ENCODE measurements around the gene CTIF.
A peak's percentile ranks its signal among the peaks of the same experiment; 100 is the strongest.

Gene CTIF

GRCh38 chr18:48547531-48547981, 8.7 kb downstream of the CTIF start:
- no peak overlapping the region for H2BK5ac ChIP-seq (ENCODE audit: low read depth, low read length, poor library complexity, severe bottlenecking)
- peak overlapping the region; percentile 49 to 82 for H3K18ac ChIP-seq (ENCODE audit: low read depth in 1 of 2, low read length in 2 of 2)
- H3K4ac ChIP-seq (ENCODE audit: low read depth in 1 of 2, low read length in 2 of 2): peak overlapping the region; percentile 46 to 57
- no peak for DNase-seq
- H3K4me1 ChIP-seq (ENCODE audit: control insufficient read depth, insufficient read depth, low read depth, low read length): peaks cover 55% of the 10 kb centered on the region
- H3K14ac ChIP-seq (ENCODE audit: low read length in 2 of 2): peak overlapping the region in 1 of 2 experiments; percentile 68
- 94% methylated on average over 9 of the region's 9 CpGs for WGBS
- H2BK15ac ChIP-seq (ENCODE audit: low read depth, poor library complexity, severe bottlenecking): no peak overlapping the region
- no peak overlapping the region for H2AFZ ChIP-seq (ENCODE audit: low read depth, low read length)
- peak overlapping the region; percentile 92 for H2AK5ac ChIP-seq (ENCODE audit: low read length, severe bottlenecking)
- H4K8ac ChIP-seq (ENCODE audit: low read length): no peak overlapping the region
- H4K91ac ChIP-seq (ENCODE audit: low read length): peak overlapping the region; percentile 34
- peak overlapping the region; percentile 65 for H3K27ac ChIP-seq (ENCODE audit: low read length, poor library complexity, severe bottlenecking)
- peak overlapping the region; percentile 54 for H2BK120ac ChIP-seq (ENCODE audit: low read depth, low read length)
- no peak overlapping the region for H3K23ac ChIP-seq (ENCODE audit: low read length in 2 of 2)
- H3K9me3 ChIP-seq (ENCODE audit: control insufficient read depth, low read length): no peaks in the 10 kb centered on the region
- no peaks in the 10 kb centered on the region for H3K27me3 ChIP-seq (ENCODE audit: control insufficient read depth in 1 of 2, insufficient read depth in 1 of 2, low read length in 2 of 2)
- peak overlapping the region; percentile 61 for H3K9ac ChIP-seq (ENCODE audit: low read length)
- H3K36me3 ChIP-seq (ENCODE audit: control insufficient read depth in 1 of 2, insufficient read depth in 2 of 2, low read depth in 1 of 2, low read length in 2 of 2): peaks cover 5 to 10% of the 10 kb centered on the region in 2 experiments
- H3K4me3 ChIP-seq (ENCODE audit: insufficient read depth in 1 of 2, low read depth in 1 of 2, low read length in 2 of 2): no peak overlapping the region
- H3K4me2 ChIP-seq (ENCODE audit: low read length, poor library complexity, severe bottlenecking): no peak overlapping the region
- peak overlapping the region; percentile 70 to 94 for H2BK12ac ChIP-seq (ENCODE audit: low read length in 2 of 2)
- peaks cover 47% of the 10 kb centered on the region for H3K79me1 ChIP-seq (replicated peaks; ENCODE audit: low read length, poor library complexity, severe bottlenecking)

DNA sequence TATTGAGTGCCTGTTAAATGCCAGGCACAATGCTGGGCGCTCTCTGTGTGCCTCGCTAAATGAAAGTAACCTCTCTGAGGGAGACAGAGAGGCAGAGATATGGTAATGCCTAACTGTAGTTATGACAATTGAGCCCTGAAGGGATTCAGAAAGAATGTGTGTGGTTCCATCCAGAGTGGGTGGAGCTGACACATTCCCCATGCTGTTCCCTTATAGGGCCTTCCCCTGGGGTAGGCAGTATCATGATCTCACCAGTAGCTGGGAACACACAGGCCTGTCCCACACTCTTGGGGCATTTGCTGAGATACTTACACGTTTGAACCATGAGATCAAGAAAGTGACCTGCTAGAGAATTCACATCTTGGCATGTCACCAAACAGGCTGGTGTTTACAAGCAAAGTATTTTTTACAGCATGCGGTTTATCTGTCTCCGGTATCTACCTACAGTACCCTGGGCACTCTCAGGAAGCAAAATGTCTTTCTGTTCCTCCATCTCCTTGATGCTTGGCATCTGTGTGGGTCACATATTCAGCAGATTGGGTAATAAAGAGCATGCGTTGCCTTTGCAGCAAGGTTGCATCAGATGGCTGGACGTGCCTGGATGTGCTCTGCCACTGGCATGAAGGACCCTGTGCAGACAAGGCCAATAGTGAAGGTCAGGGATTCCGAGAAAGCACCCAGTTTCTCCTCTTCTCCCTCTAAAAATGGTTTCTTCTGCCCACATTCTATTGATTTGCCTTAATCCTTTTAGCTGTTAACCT, 9.4 kb downstream of the CTIF start:
- H4K8ac ChIP-seq (ENCODE audit: low read length): no peak overlapping the region
- 72% methylated on average over 8 of the region's 8 CpGs for WGBS

DNA sequence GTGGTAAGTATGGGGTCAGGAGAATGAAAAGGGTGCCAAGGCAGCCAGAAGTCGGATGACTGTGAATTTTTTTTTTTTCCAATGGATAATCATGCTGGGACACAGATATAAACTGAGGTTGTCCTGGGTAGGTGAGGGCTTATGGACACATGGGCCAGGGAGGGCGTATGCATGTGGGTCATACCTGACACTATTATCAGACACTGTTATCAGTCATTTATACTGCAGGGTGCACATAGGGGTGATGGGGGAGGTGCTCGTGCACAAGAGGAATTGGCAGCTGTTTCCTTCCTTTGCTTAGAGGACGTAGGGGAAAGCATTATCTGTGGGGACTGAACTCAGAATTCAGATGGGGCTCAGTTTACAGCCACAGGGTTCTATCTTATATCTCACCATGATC, 10.1 kb downstream of the CTIF start:
- no peak overlapping the region for H3K27ac ChIP-seq (ENCODE audit: low read length, poor library complexity, severe bottlenecking)
- no peak overlapping the region for H3K14ac ChIP-seq (ENCODE audit: low read length in 2 of 2)
- H2AFZ ChIP-seq (ENCODE audit: low read depth, low read length): no peak overlapping the region
- peak overlapping the region in 1 of 2 experiments; percentile 32 for H2BK12ac ChIP-seq (ENCODE audit: low read length in 2 of 2)
- H4K91ac ChIP-seq (ENCODE audit: low read length): peak overlapping the region; percentile 31
- no peak overlapping the region for H4K8ac ChIP-seq (ENCODE audit: low read length)
- H3K18ac ChIP-seq (ENCODE audit: low read depth in 1 of 2, low read length in 2 of 2): peak overlapping the region in 1 of 2 experiments; percentile 33
- no peaks in the 10 kb centered on the region for H3K9me3 ChIP-seq (ENCODE audit: control insufficient read depth, low read length)
- peak overlapping the region; percentile 61 for H3K9ac ChIP-seq (ENCODE audit: low read length)
- H3K4me2 ChIP-seq (ENCODE audit: low read length, poor library complexity, severe bottlenecking): no peak overlapping the region
- H3K79me1 ChIP-seq (replicated peaks; ENCODE audit: low read length, poor library complexity, severe bottlenecking): peaks cover 54% of the 10 kb centered on the region
- H2BK15ac ChIP-seq (ENCODE audit: low read depth, poor library complexity, severe bottlenecking): peak overlapping the region; percentile 23
- no peaks in the 10 kb centered on the region for H3K27me3 ChIP-seq (ENCODE audit: control insufficient read depth in 1 of 2, insufficient read depth in 1 of 2, low read length in 2 of 2)
- peak overlapping the region in 1 of 2 experiments; percentile 45 for H3K4ac ChIP-seq (ENCODE audit: low read depth in 1 of 2, low read length in 2 of 2)
- H2AK5ac ChIP-seq (ENCODE audit: low read length, severe bottlenecking): peak overlapping the region; percentile 97
- H3K4me3 ChIP-seq (ENCODE audit: insufficient read depth in 1 of 2, low read depth in 1 of 2, low read length in 2 of 2): no peak overlapping the region
- H3K36me3 ChIP-seq (ENCODE audit: control insufficient read depth in 1 of 2, insufficient read depth in 2 of 2, low read depth in 1 of 2, low read length in 2 of 2): peaks cover 5 to 12% of the 10 kb centered on the region in 2 experiments
- H3K4me1 ChIP-seq (ENCODE audit: control insufficient read depth, insufficient read depth, low read depth, low read length): peaks cover 47% of the 10 kb centered on the region
- no peak for DNase-seq
- no peak overlapping the region for H3K23ac ChIP-seq (ENCODE audit: low read length in 2 of 2)
- WGBS: 100% methylated on average over 2 of the region's 4 CpGs
- no peak overlapping the region for H2BK5ac ChIP-seq (ENCODE audit: low read depth, low read length, poor library complexity, severe bottlenecking)
- H2BK120ac ChIP-seq (ENCODE audit: low read depth, low read length): peak overlapping the region; percentile 40

More for the DNA sequence above, 9.4 kb downstream of the CTIF start:
- H3K18ac ChIP-seq (ENCODE audit: low read depth in 1 of 2, low read length in 2 of 2): peak overlapping the region; percentile 13 to 33
- peak overlapping the region; percentile 97 for H2AK5ac ChIP-seq (ENCODE audit: low read length, severe bottlenecking)
- peaks cover 50% of the 10 kb centered on the region for H3K4me1 ChIP-seq (ENCODE audit: control insufficient read depth, insufficient read depth, low read depth, low read length)
- peaks cover 51% of the 10 kb centered on the region for H3K79me1 ChIP-seq (replicated peaks; ENCODE audit: low read length, poor library complexity, severe bottlenecking)
- no peak overlapping the region for H3K23ac ChIP-seq (ENCODE audit: low read length in 2 of 2)
- H3K4ac ChIP-seq (ENCODE audit: low read depth in 1 of 2, low read length in 2 of 2): peak overlapping the region in 1 of 2 experiments; percentile 45
- H3K27me3 ChIP-seq (ENCODE audit: control insufficient read depth in 1 of 2, insufficient read depth in 1 of 2, low read length in 2 of 2): no peaks in the 10 kb centered on the region
- H2BK120ac ChIP-seq (ENCODE audit: low read depth, low read length): no peak overlapping the region
- H2BK12ac ChIP-seq (ENCODE audit: low read length in 2 of 2): peak overlapping the region in 1 of 2 experiments; percentile 32
- DNase-seq: peak; percentile 91
- H2AFZ ChIP-seq (ENCODE audit: low read depth, low read length): no peak overlapping the region
- H4K91ac ChIP-seq (ENCODE audit: low read length): peak overlapping the region; percentile 31
- peak overlapping the region; percentile 61 for H3K9ac ChIP-seq (ENCODE audit: low read length)
- no peak overlapping the region for H2BK15ac ChIP-seq (ENCODE audit: low read depth, poor library complexity, severe bottlenecking)
- no peak overlapping the region for H3K4me2 ChIP-seq (ENCODE audit: low read length, poor library complexity, severe bottlenecking)
- no peak overlapping the region for H3K14ac ChIP-seq (ENCODE audit: low read length in 2 of 2)
- no peak overlapping the region for H3K4me3 ChIP-seq (ENCODE audit: insufficient read depth in 1 of 2, low read depth in 1 of 2, low read length in 2 of 2)
- H3K36me3 ChIP-seq (ENCODE audit: control insufficient read depth in 1 of 2, insufficient read depth in 2 of 2, low read depth in 1 of 2, low read length in 2 of 2): peaks cover 5 to 10% of the 10 kb centered on the region in 2 experiments
- H3K27ac ChIP-seq (ENCODE audit: low read length, poor library complexity, severe bottlenecking): peak overlapping the region; percentile 65
- H2BK5ac ChIP-seq (ENCODE audit: low read depth, low read length, poor library complexity, severe bottlenecking): no peak overlapping the region
- no peaks in the 10 kb centered on the region for H3K9me3 ChIP-seq (ENCODE audit: control insufficient read depth, low read length)

DNA sequence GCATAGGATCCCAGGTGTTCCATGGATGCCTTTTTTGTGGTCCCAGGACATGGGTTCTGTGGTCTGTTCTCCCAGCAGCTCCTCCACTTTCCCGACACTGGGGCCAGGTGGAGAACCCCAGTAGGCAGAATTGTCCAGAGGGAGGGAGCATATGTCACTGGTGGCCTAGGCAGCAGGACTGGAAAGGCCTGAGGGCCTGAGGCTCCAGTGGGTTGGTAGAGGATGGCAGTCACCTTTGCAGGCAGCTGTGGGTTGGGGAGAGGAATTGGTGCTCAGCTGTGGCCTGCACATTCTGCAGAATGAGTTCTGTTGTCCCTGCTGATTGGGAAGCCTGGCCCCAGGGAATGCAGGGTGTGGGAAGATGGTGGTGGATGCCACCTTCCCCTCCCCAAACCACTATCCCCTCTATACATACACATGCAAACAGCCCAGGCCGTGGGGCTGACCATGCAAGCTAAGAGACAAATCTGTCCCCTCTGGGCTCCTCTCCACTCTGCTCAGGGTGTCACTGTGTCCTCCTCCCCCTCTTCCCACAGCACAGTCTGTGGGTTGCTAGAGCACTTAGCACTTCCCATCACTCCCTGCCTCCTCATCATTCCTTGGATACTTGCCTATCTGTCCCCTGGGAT, 11.4 kb downstream of the CTIF start:
- no peak overlapping the region for H3K9ac ChIP-seq (ENCODE audit: low read length)
- DNase-seq: no peak
- no peak overlapping the region for H2BK12ac ChIP-seq (ENCODE audit: low read length in 2 of 2)
- 95% methylated on average over 2 of the region's 2 CpGs for WGBS
- no peaks in the 10 kb centered on the region for H3K9me3 ChIP-seq (ENCODE audit: control insufficient read depth, low read length)
- peaks cover 55% of the 10 kb centered on the region for H3K79me1 ChIP-seq (replicated peaks; ENCODE audit: low read length, poor library complexity, severe bottlenecking)
- no peak overlapping the region for H3K4me2 ChIP-seq (ENCODE audit: low read length, poor library complexity, severe bottlenecking)
- peak overlapping the region in 1 of 2 experiments; percentile 37 for H3K18ac ChIP-seq (ENCODE audit: low read depth in 1 of 2, low read length in 2 of 2)
- H3K4me1 ChIP-seq (ENCODE audit: control insufficient read depth, insufficient read depth, low read depth, low read length): peaks cover 36% of the 10 kb centered on the region
- H3K14ac ChIP-seq (ENCODE audit: low read length in 2 of 2): peak overlapping the region in 1 of 2 experiments; percentile 49
- no peak overlapping the region for H3K23ac ChIP-seq (ENCODE audit: low read length in 2 of 2)
- no peak overlapping the region for H2AFZ ChIP-seq (ENCODE audit: low read depth, low read length)
- peaks cover 5 to 24% of the 10 kb centered on the region in 2 experiments for H3K36me3 ChIP-seq (ENCODE audit: control insufficient read depth in 1 of 2, insufficient read depth in 2 of 2, low read depth in 1 of 2, low read length in 2 of 2)
- no peak overlapping the region for H2AK5ac ChIP-seq (ENCODE audit: low read length, severe bottlenecking)
- no peak overlapping the region for H2BK5ac ChIP-seq (ENCODE audit: low read depth, low read length, poor library complexity, severe bottlenecking)
- no peak overlapping the region for H3K27ac ChIP-seq (ENCODE audit: low read length, poor library complexity, severe bottlenecking)
- no peak overlapping the region for H3K4ac ChIP-seq (ENCODE audit: low read depth in 1 of 2, low read length in 2 of 2)
- no peak overlapping the region for H2BK120ac ChIP-seq (ENCODE audit: low read depth, low read length)
- no peaks in the 10 kb centered on the region for H3K27me3 ChIP-seq (ENCODE audit: control insufficient read depth in 1 of 2, insufficient read depth in 1 of 2, low read length in 2 of 2)
- H2BK15ac ChIP-seq (ENCODE audit: low read depth, poor library complexity, severe bottlenecking): no peak overlapping the region
- no peak overlapping the region for H3K4me3 ChIP-seq (ENCODE audit: insufficient read depth in 1 of 2, low read depth in 1 of 2, low read length in 2 of 2)
- H4K91ac ChIP-seq (ENCODE audit: low read length): no peak overlapping the region
- no peak overlapping the region for H4K8ac ChIP-seq (ENCODE audit: low read length)

Data from mesenchymal stem cell (in vitro differentiated cells and primary cell).